Measurements from ENCODE around the gene FNDC3B. TPM values are rescaled to one million over a fixed set of nuclear protein-coding genes. Genes with fewer than 3 reads are reported as not detected.

Gene FNDC3B
- total RNA-seq, 1 donor from 2014 or later = 290 TPM

GRCh38 chr3:172444821-172445220, 405.4 kb downstream of the FNDC3B start:
- no peak for DNase-seq (ENCODE audit: low spot score)
- TF ChIP-seq, protein P1, sequence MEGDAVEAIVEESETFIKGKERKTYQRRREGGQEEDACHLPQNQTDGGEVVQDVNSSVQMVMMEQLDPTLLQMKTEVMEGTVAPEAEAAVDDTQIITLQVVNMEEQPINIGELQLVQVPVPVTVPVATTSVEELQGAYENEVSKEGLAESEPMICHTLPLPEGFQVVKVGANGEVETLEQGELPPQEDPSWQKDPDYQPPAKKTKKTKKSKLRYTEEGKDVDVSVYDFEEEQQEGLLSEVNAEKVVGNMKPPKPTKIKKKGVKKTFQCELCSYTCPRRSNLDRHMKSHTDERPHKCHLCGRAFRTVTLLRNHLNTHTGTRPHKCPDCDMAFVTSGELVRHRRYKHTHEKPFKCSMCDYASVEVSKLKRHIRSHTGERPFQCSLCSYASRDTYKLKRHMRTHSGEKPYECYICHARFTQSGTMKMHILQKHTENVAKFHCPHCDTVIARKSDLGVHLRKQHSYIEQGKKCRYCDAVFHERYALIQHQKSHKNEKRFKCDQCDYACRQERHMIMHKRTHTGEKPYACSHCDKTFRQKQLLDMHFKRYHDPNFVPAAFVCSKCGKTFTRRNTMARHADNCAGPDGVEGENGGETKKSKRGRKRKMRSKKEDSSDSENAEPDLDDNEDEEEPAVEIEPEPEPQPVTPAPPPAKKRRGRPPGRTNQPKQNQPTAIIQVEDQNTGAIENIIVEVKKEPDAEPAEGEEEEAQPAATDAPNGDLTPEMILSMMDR (IDR thresholded peaks at IDR 0.05) = no peak
- Mint-ChIP-seq H3K27ac (ENCODE audit: unreplicated experiment) (no peak overlapping the region), H3K4me1 (ENCODE audit: low read depth) (peaks cover 8% of the 10 kb centered on the region), H3K27me3 (ENCODE audit: low read depth) (peaks cover 77% of the 10 kb centered on the region), H3K4me3 (ENCODE audit: unreplicated experiment) (no peak overlapping the region), H3K9me3 (ENCODE audit: low read depth) (no peaks in the 10 kb centered on the region), H3K36me3 (ENCODE audit: low read depth) (peaks cover 9% of the 10 kb centered on the region)

- Mint-ChIP-seq H3K4me1 (ENCODE audit: low read depth) (peaks cover 9% of the 10 kb centered on the region), H3K27ac (ENCODE audit: unreplicated experiment) (no peak overlapping the region), H3K36me3 (ENCODE audit: low read depth) (peaks cover 9% of the 10 kb centered on the region), H3K9me3 (ENCODE audit: low read depth) (no peaks in the 10 kb centered on the region), H3K4me3 (ENCODE audit: unreplicated experiment) (no peak overlapping the region), H3K27me3 (ENCODE audit: low read depth) (peaks cover 75% of the 10 kb centered on the region)
- no peak for DNase-seq (ENCODE audit: low spot score)
- TF ChIP-seq, protein P1 (IDR thresholded peaks at IDR 0.05) = no peak
Measured at GRCh38 chr3:172446198-172446597, 406.8 kb downstream of the FNDC3B start.

DNA sequence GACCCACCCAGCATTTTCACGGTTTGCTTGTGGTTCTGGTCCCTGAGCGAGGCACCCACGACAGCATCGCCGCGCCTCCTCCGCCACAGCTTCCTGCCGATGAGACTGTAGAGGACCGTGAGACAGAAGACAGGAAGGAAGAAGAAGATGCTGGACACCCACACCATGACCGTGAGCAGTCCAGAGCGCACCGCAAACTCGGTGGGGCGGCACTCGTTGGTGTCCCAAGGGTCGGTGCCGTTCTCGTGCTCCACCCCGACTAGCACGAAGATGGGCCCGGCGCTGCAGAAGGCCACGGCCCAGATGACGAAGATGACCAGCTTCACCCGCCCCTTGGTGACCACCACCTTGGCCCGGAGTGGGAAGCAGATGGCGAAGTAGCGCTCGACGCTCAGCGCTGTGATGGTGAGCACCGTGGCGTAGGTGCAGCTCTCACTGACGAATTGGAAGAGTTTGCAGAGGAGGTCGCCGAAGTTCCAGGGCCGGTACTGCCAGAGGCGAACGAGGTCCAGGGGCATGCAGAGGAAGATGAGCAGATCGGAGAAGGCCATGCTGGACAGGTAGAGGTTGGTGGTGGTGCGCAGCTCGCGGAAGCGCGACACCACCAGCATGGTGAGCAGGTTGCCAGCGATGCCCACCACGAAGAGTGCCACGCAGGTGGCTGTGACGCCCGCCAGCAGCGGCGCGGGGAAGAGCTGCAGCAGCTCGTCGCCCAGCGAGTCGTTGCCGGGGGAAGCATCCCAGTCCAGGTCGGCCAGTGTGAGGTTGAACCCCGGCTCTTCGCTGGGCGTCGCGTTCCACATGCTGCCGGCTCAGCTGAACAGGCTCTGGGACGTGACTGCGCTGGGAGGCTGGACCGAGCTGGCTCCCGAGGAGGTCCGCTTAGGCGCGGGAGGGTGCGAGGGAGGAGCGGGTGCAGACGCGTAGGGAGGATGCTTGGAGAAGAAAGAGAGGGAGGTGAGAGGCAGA, 408.5 kb downstream of the FNDC3B start, which contains the start of gene GHSR:
TSS of gene GHSR (minus strand) at position 846 of the 969 bp plus-strand sequence. CDS start at position 803, 43 bp downstream.
- peaks cover 9% of the 10 kb centered on the region for H3K4me1 Mint-ChIP-seq (ENCODE audit: low read depth)
- DNase-seq (ENCODE audit: low spot score) = peak; percentile 85
- H3K27ac Mint-ChIP-seq (ENCODE audit: unreplicated experiment) = no peak within 1 kb of the TSS
- H3K27me3 Mint-ChIP-seq (ENCODE audit: low read depth) = peaks cover 71% of the 10 kb centered on the region
- peaks cover 9% of the 10 kb centered on the region for H3K36me3 Mint-ChIP-seq (ENCODE audit: low read depth)
- no peaks in the 10 kb centered on the region for H3K9me3 Mint-ChIP-seq (ENCODE audit: low read depth)
- TF ChIP-seq, protein P1 (IDR thresholded peaks at IDR 0.05) = no peak
- H3K4me3 Mint-ChIP-seq (ENCODE audit: unreplicated experiment) = no peak within 1 kb of the TSS

GRCh38 chr3:172448661-172449465, 409.5 kb downstream of the FNDC3B start:
- H3K9me3 Mint-ChIP-seq (ENCODE audit: low read depth) = no peaks in the 10 kb centered on the region
- no peak overlapping the region for H3K27ac Mint-ChIP-seq (ENCODE audit: unreplicated experiment)
- TF ChIP-seq, protein P1 (IDR thresholded peaks at IDR 0.05) = no peak
- H3K27me3 Mint-ChIP-seq (ENCODE audit: low read depth) = peaks cover 67% of the 10 kb centered on the region
- no peak overlapping the region for H3K4me3 Mint-ChIP-seq (ENCODE audit: unreplicated experiment)
- H3K4me1 Mint-ChIP-seq (ENCODE audit: low read depth) = peaks cover 9% of the 10 kb centered on the region
- DNase-seq (ENCODE audit: low spot score) = no peak
- H3K36me3 Mint-ChIP-seq (ENCODE audit: low read depth) = peaks cover 9% of the 10 kb centered on the region

Measured in chondrocyte (in vitro differentiated cells).